Kidney (tissue), 14 donors: ENCODE measurements around the gene GBX2. TPM values are rescaled to one million over a fixed set of nuclear protein-coding genes. Genes with fewer than 3 reads are reported as not detected.

Experiments
- DNase-seq, 5 donors: peaks; one replicate each; pipeline ENCODE4 v3.0.0-alpha.2; 2013 to 2020
- FAIRE-seq: peaks from 2 replicates; lab custom pipeline; 2012; peaks lifted over from hg19 to GRCh38; lab: Jason Lieb, UNC
- H3K27ac ChIP-seq, 2 donors: one replicate each; pipeline ENCODE4 v1.7.0; 2013; ENCODE audit warnings: low read depth in 2 of 2, low read length in 2 of 2, inconsistent platforms in 1 of 2
- H3K27me3 ChIP-seq: one replicate; pipeline ENCODE4 v1.7.1; 2013; ENCODE audit warnings: low read length, inconsistent platforms; ENCODE audit not compliant: control insufficient read depth, insufficient read depth
- H3K36me3 ChIP-seq, 3 donors: one replicate each; pipeline versions ENCODE4 v1.7.0 to v1.7.1; 2013; ENCODE audit warnings: low read length in 3 of 3, control low read depth in 1 of 3, inconsistent platforms in 1 of 3; ENCODE audit not compliant: insufficient read depth in 3 of 3, control insufficient read depth in 2 of 3
- H3K4me1 ChIP-seq, 3 donors: one replicate each; pipeline versions ENCODE4 v1.7.0 to v1.7.1; 2013; ENCODE audit warnings: low read length in 3 of 3, inconsistent platforms in 1 of 3, low read depth in 1 of 3; ENCODE audit not compliant: control insufficient read depth in 2 of 3, insufficient read depth in 2 of 3
- H3K4me3 ChIP-seq, 3 donors: one replicate each; pipeline versions ENCODE4 v1.7.0 to v1.8.1; 2013; ENCODE audit warnings: low read length in 3 of 3, control low read depth in 1 of 3, inconsistent platforms in 1 of 3
- H3K9ac ChIP-seq, 3 donors: one replicate each; pipeline versions ENCODE4 v1.7.0 to v1.7.1; 2013; ENCODE audit warnings: low read length in 3 of 3, control low read depth in 1 of 3, inconsistent platforms in 1 of 3
- H3K9me3 ChIP-seq, 3 donors: one replicate each; pipeline versions ENCODE4 v1.7.0 to v1.7.1; 2013; ENCODE audit warnings: low read length in 3 of 3, control low read depth in 1 of 3, inconsistent platforms in 1 of 3; ENCODE audit not compliant: control insufficient read depth in 2 of 3, insufficient read depth in 1 of 3
- CTCF ChIP-seq: IDR thresholded peaks from 3 replicates; pipeline ENCODE4 v1.5.1; 2012; ENCODE audit warnings: mild to moderate bottlenecking, moderate library complexity, borderline replicate concordance; ENCODE audit not compliant: insufficient read depth; ENCODE audit errors: extremely low read depth
- intact Hi-C: fragments of 100-400 bp; cut with DNase I; formaldehyde crosslinking; loops from one replicate; pipeline ENCODE4 v1.11.1; 2022
- polyA plus RNA-seq: library from polyadenylated mRNA; stranded (reverse); fragments of 350-450 nt; fragmentation: Illumina TruSeq; extraction: RNeasy Lipid Tissue Mini Kit (QIAGEN cat#74804); gene quantifications from one replicate; pipeline ENCODE4 v1.2.3, GENCODE V29; 2014; ENCODE audit warnings: low read depth, low replicate concordance; ENCODE audit not compliant: insufficient read depth
- total RNA-seq: library from RNA; stranded (reverse); fragmentation: NEBNext Ultra II Directional; extraction: Animal tissue kit (Norgen Biotek cat#: 25700); gene quantifications from one replicate; pipeline ENCODE4 v1.2.1, GENCODE V29; 2021
- donor health status: control.
- donor health status: control.
- donor health status: control.
- donor health status: control.
- donor health status: control.
- donor health status: DM: yes; HTN: yes; CAD: no.
- donor health status: Normal renal cell carcinoma (clear cell type).

The GBX2 gene
- total and polyA plus RNA-seq, 2 donors from 2014 or later = not detected

DNA sequence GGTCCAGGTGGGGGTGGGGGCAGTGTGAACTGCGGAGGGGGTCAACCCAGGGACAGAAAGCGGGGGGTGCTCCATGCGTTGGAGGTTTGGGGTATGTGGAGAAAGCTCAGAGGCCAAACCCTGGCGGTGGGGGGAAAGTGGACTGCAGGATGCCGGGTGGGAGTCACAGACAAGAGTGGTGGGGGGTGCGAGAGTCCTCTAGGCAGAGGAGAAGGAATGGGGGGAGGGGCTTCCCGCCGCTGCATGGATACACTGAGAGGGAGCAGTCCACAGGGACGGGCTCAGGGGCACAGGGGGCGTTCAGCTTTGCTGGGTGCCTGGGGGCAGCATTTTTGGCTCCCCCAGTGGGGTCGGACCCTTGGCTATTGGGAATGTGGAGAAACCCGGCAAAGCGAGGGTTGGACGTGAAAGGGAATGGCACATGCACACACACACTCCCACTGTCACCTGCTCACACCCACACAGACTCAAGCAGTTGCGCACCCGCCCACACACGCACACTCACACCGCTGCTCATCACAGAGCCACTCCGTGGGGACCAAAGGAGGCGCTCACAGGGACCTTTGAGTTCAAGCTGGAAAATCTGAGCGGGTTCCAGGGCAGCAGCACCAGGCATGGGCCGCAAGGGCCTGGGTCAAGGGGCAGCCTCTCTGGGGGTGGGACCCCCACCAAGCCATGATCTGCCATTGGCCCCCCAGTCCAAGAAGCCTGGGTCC lies 7.7 kb downstream of the GBX2 start:
- intact Hi-C loops = no loop called here
- Histone ChIP-seq H3K9me3 (no peaks in the 10 kb centered on the region), H3K9ac (no peak overlapping the region), H3K27me3 (peaks cover 21% of the 10 kb centered on the region), H3K27ac (no peak overlapping the region), H3K4me3 (no peak overlapping the region), H3K4me1 (no peaks in the 10 kb centered on the region), H3K36me3 (no peaks in the 10 kb centered on the region)
- TF ChIP-seq CTCF = no peak
- no peak for FAIRE-seq
- peak in 1 of 5 donors; percentile 57 for DNase-seq

DNA sequence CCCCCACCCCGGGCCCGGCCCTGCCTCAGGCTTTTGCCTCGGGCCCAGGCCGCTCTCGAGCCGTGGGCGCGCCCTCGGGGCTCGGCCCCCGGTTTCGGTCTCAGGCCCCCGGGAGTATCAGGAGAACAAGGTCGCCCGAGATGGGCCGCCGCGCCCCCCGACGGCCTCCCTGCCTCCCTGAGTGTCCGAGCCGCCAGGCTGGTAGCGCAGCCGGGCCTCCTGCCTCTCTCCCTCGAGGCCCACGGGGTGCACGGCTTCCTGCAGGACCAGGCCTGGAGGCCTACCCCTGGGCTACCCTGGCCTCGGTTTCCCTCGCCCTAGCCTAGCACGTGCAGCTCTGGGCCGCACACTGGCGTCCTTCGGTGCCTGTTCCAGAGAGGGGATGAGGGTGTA lies 8.4 kb downstream of the GBX2 start:
- H3K36me3 ChIP-seq = no peaks in the 10 kb centered on the region
- H3K9ac ChIP-seq = no peak overlapping the region
- no peak overlapping the region for H3K4me3 ChIP-seq
- peaks cover 14% of the 10 kb centered on the region for H3K27me3 ChIP-seq
- no peaks in the 10 kb centered on the region for H3K9me3 ChIP-seq
- peak in 1 of 5 donors; percentile 39 for DNase-seq
- intact Hi-C loops = no loop called here
- no peak for TF ChIP-seq CTCF
- no peak for FAIRE-seq
- H3K4me1 ChIP-seq = no peaks in the 10 kb centered on the region
- H3K27ac ChIP-seq = no peak overlapping the region

GRCh38 chr2:236158969-236159777 lies 9.0 kb downstream of the GBX2 start:
- H3K27ac ChIP-seq = no peak overlapping the region
- H3K9me3 ChIP-seq = no peaks in the 10 kb centered on the region
- H3K4me3 ChIP-seq = no peak overlapping the region
- FAIRE-seq = no peak
- no peak overlapping the region for H3K9ac ChIP-seq
- DNase-seq = peak in 1 of 5 donors; percentile 49
- intact Hi-C loops = no loop called here
- H3K4me1 ChIP-seq = no peaks in the 10 kb centered on the region
- peaks cover 11% of the 10 kb centered on the region for H3K27me3 ChIP-seq
- no peak for TF ChIP-seq CTCF
- no peaks in the 10 kb centered on the region for H3K36me3 ChIP-seq
